DOHH2 (cell line): ENCODE data around the gene FBXL12.

Experiments used
- H3F3A ChIP-seq: fragments of 200-600 bp; sonication (generic), shearing (Covaris generic); 2 replicates; pipeline ENCODE4 v1.6.0; 2016; ENCODE audit warnings: antibody characterized with exemption, mild to moderate bottlenecking; ENCODE audit not compliant: control insufficient read depth, insufficient read depth
- H3K27ac ChIP-seq: fragments of 200-600 bp; sonication (generic); 2 replicates; pipeline ENCODE4 v1.5.1; 2014; ENCODE audit warnings: low read depth, mild to moderate bottlenecking, low read length, moderate library complexity
- H3K27me3 ChIP-seq: fragments of 200-600 bp; sonication (generic); 2 replicates; pipeline ENCODE4 v1.6.1; 2014; ENCODE audit warnings: mild to moderate bottlenecking, low read length, mixed read lengths; ENCODE audit not compliant: control insufficient read depth
- H3K36me3 ChIP-seq: fragments of 200-600 bp; sonication (generic); 2 replicates; pipeline ENCODE4 v1.6.1; 2014; ENCODE audit warnings: mild to moderate bottlenecking, low read length, moderate library complexity, mixed read lengths; ENCODE audit not compliant: control insufficient read depth
- H3K4me1 ChIP-seq: fragments of 200-600 bp; sonication (generic); 2 replicates; pipeline ENCODE4 v1.6.1; 2014; ENCODE audit warnings: mild to moderate bottlenecking, low read length, mixed read lengths; ENCODE audit not compliant: control insufficient read depth
- H3K4me2 ChIP-seq: fragments of 200-600 bp; sonication (generic); 2 replicates; pipeline ENCODE4 v1.6.0; 2014; ENCODE audit warnings: mild to moderate bottlenecking, low read length, moderate library complexity
- H3K4me3 ChIP-seq: fragments of 200-600 bp; sonication (generic); 2 replicates; pipeline ENCODE4 v1.5.1; 2014; ENCODE audit warnings: mild to moderate bottlenecking, low read length, mixed read lengths
- H3K79me2 ChIP-seq: fragments of 200-600 bp; sonication (generic); 2 replicates; pipeline ENCODE4 v1.6.1; 2014; ENCODE audit warnings: mild to moderate bottlenecking, low read length, mixed read lengths; ENCODE audit not compliant: control insufficient read depth
- H3K9me2 ChIP-seq: fragments of 200-600 bp; sonication (generic); replicated peaks from 2 replicates; pipeline ENCODE4 v1.6.1; 2014; ENCODE audit warnings: mild to moderate bottlenecking, low read length, mixed read lengths; ENCODE audit not compliant: control insufficient read depth
- H3K9me3 ChIP-seq: fragments of 200-600 bp; sonication (generic); 2 replicates; pipeline ENCODE4 v1.6.1; 2014; ENCODE audit warnings: antibody characterized with exemption, low read length, mixed read lengths; ENCODE audit not compliant: control insufficient read depth, insufficient read depth
- H4K20me1 ChIP-seq: fragments of 200-600 bp; sonication (generic); 2 replicates; pipeline ENCODE4 v1.6.0; 2014; ENCODE audit warnings: low read depth, mild to moderate bottlenecking, antibody characterized with exemption, low read length, moderate library complexity; ENCODE audit not compliant: control insufficient read depth, insufficient read depth
- EZH2phosphoT487 ChIP-seq: fragments of 200-600 bp; sonication (generic); IDR thresholded peaks from 2 replicates; pipeline ENCODE4 v1.6.1; 2017; ENCODE audit warnings: borderline replicate concordance, mild to moderate bottlenecking, antibody characterized with exemption, low read length, moderate library complexity, mixed read lengths
- TF ChIP-seq, protein P1 (sequence below): fragments of 200-600 bp; sonication (generic); IDR thresholded peaks from one replicate; pipeline ENCODE4 v1.5.1; 2014; ENCODE audit warnings: antibody characterized with exemption, mild to moderate bottlenecking, low read depth, low read length; ENCODE audit not compliant: poor library complexity, severe bottlenecking

FBXL12 gene

DNA sequence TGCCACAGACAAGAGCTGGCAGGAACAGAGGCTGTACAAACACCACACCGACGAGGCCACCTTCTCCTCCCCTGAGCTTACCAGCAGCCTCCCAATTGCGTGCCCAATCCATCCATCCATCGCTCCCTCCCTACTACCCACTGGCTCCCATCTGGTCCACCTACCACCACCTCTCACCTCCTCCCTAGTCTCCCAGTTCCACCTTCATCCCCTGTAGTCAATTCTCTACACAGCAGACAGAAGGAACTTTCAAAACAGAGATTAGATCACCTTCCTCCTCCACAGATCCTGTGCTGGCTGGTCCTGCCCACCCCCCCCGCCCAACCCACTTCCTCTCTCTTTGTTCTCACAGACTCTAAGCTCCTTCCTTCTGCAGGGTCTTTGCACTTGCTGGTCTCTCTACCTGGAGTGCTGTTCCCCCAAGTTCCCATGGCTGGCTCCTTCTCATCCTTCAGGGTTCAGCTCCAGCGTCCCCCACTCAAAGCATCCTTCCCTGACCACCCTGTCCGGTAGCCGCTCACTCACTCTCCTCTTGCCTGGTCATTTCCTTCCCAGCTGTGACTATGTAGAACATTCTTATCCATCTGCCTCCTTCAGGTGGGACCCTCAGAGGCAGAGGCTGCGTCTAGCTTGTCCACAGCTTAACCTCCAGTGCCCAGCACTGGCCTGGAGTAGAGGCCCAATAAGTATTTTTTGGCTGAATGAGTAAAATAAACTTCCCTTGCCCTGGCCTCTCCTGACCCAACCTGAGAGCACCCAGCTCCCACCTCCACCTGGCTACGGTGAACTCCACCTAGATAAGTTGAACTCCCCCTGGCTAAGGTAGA is 39.3 kb upstream of the FBXL12 start:
- H3K79me2 ChIP-seq, result no peaks in the 10 kb centered on the region
- H3K4me2 ChIP-seq, result no peak overlapping the region
- H3K27me3 ChIP-seq, result no peaks in the 10 kb centered on the region
- H3K4me3 ChIP-seq, result no peak overlapping the region
- no peaks in the 10 kb centered on the region for H3K9me3 ChIP-seq
- H3K36me3 ChIP-seq, result no peaks in the 10 kb centered on the region
- H3K27ac ChIP-seq, result no peak overlapping the region
- no peaks in the 10 kb centered on the region for H3K9me2 ChIP-seq
- H4K20me1 ChIP-seq, result no peaks in the 10 kb centered on the region
- H3F3A ChIP-seq, result no peaks in the 10 kb centered on the region
- TF ChIP-seq, protein P1, sequence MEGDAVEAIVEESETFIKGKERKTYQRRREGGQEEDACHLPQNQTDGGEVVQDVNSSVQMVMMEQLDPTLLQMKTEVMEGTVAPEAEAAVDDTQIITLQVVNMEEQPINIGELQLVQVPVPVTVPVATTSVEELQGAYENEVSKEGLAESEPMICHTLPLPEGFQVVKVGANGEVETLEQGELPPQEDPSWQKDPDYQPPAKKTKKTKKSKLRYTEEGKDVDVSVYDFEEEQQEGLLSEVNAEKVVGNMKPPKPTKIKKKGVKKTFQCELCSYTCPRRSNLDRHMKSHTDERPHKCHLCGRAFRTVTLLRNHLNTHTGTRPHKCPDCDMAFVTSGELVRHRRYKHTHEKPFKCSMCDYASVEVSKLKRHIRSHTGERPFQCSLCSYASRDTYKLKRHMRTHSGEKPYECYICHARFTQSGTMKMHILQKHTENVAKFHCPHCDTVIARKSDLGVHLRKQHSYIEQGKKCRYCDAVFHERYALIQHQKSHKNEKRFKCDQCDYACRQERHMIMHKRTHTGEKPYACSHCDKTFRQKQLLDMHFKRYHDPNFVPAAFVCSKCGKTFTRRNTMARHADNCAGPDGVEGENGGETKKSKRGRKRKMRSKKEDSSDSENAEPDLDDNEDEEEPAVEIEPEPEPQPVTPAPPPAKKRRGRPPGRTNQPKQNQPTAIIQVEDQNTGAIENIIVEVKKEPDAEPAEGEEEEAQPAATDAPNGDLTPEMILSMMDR, result no peak
- no peak for TF ChIP-seq EZH2phosphoT487
- H3K4me1 ChIP-seq, result peaks cover 4% of the 10 kb centered on the region; the same call in 1 of the 2 replicates

DNA sequence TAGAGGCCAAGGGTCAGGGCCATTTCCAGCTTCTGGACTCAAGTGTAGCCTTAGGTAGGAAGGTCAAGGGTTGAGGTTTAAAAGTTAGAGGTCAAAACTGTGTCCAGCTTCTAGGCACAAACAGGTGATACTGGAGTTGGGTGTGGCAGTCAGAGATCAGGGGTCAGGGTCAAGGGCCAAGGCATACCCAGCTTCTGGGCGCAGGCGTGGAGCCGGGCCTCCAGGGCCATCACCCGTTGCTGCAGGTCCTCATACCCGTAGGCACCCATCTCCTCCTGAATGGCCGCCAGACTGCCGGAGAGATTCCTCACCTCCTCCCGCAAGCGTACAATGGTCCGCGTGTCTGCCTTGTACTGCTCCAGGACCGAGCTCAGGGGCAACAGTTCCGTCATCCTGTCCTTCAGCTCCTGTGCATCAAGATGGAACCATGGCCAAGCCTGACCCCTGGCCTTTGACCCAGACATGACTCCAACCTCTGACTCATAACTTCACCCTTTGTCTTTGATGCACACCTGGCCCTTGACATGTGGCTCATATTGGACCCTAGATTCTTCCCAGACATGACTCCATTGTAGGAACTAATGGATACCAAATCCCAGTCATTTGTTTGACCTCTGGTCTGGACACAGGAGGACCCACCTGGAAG is 38.3 kb upstream of the FBXL12 start:
- H3K4me2 ChIP-seq, result no peak overlapping the region
- H3K4me3 ChIP-seq, result no peak overlapping the region
- no peak overlapping the region for H3K27ac ChIP-seq
- peaks cover 4% of the 10 kb centered on the region; the same call in 1 of the 2 replicates for H3K4me1 ChIP-seq
- no peaks in the 10 kb centered on the region for H3K9me3 ChIP-seq
- H3F3A ChIP-seq, result no peaks in the 10 kb centered on the region
- H4K20me1 ChIP-seq, result no peaks in the 10 kb centered on the region
- H3K36me3 ChIP-seq, result no peaks in the 10 kb centered on the region
- H3K9me2 ChIP-seq, result no peaks in the 10 kb centered on the region
- H3K27me3 ChIP-seq, result no peaks in the 10 kb centered on the region
- TF ChIP-seq, protein P1, result no peak
- TF ChIP-seq EZH2phosphoT487, result no peak
- no peaks in the 10 kb centered on the region for H3K79me2 ChIP-seq

DNA sequence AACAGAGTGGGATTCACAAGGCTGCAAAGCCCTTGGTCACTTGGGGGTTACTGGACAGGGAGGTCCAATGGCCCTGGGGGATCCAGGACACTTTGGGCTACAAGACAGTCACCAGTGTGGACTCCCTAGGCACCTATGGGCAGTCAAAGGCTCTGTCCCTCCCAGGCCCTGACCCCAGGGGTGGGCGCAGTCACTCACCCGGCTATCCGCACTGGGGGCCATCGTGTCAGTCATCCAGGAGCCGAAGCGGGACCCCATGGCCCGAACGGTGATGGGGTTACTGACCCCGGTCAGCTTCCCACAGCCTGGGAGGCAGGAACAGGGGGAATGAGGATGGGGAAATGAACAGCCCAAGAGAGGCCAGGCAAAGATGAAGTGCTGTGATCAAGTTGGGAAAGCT is 37.7 kb upstream of the FBXL12 start:
- H3K4me2 ChIP-seq, result no peak overlapping the region
- H3K36me3 ChIP-seq, result no peaks in the 10 kb centered on the region
- no peaks in the 10 kb centered on the region for H3K27me3 ChIP-seq
- no peaks in the 10 kb centered on the region for H3K9me3 ChIP-seq
- H3K79me2 ChIP-seq, result no peaks in the 10 kb centered on the region
- H3K4me3 ChIP-seq, result no peak overlapping the region
- no peak for TF ChIP-seq EZH2phosphoT487
- TF ChIP-seq, protein P1, result no peak
- H4K20me1 ChIP-seq, result no peaks in the 10 kb centered on the region
- H3K4me1 ChIP-seq, result peaks cover 4% of the 10 kb centered on the region; the same call in 1 of the 2 replicates
- no peaks in the 10 kb centered on the region for H3F3A ChIP-seq
- H3K9me2 ChIP-seq, result no peaks in the 10 kb centered on the region
- H3K27ac ChIP-seq, result no peak overlapping the region
